Trophoblast cell (in vitro differentiated cells and primary cell): ENCODE data around the gene CCDC187.

ENCODE experiments used
- DNase-seq, 2 donors: peaks; one replicate each; pipeline ENCODE4 v3.0.0-alpha.2; 2016
- H2AFZ ChIP-seq: 2 replicates; pipeline ENCODE4 v1.6.1; 2013; ENCODE audit warnings: low read length, moderate library complexity, mild to moderate bottlenecking; ENCODE audit not compliant: insufficient read depth, poor library complexity
- H2AK5ac ChIP-seq: 2 replicates; pipeline ENCODE4 v1.6.1; 2013; ENCODE audit warnings: mild to moderate bottlenecking, low read length
- H2BK120ac ChIP-seq: 2 replicates; pipeline ENCODE4 v1.6.1; 2013; ENCODE audit warnings: low read length, mild to moderate bottlenecking, moderate library complexity; ENCODE audit not compliant: insufficient read depth, poor library complexity
- H2BK12ac ChIP-seq: 2 replicates; pipeline ENCODE4 v1.6.1; 2013; ENCODE audit warnings: mild to moderate bottlenecking, low read length, moderate library complexity
- H2BK5ac ChIP-seq: 2 replicates; pipeline ENCODE4 v1.6.1; 2013; ENCODE audit warnings: low read length, low read depth, moderate library complexity, mild to moderate bottlenecking; ENCODE audit not compliant: poor library complexity
- H3K14ac ChIP-seq: 2 replicates; pipeline ENCODE4 v1.6.1; 2013; ENCODE audit warnings: mild to moderate bottlenecking, low read length
- H3K18ac ChIP-seq: 2 replicates; pipeline ENCODE4 v1.6.1; 2013; ENCODE audit warnings: mild to moderate bottlenecking, low read length
- H3K23ac ChIP-seq: 2 replicates; pipeline ENCODE4 v1.6.1; 2013; ENCODE audit warnings: low read length
- H3K27ac ChIP-seq: 2 replicates; pipeline ENCODE4 v1.5.1; 2013; ENCODE audit warnings: low read depth, mild to moderate bottlenecking, inconsistent platforms, low read length, moderate library complexity
- H3K27me3 ChIP-seq: 2 replicates; pipeline ENCODE4 v1.6.1; 2013; ENCODE audit warnings: inconsistent platforms, mild to moderate bottlenecking, low read length, moderate library complexity; ENCODE audit not compliant: insufficient read depth
- H3K36me3 ChIP-seq, 2 experiments: 1 replicate in 1 of 2; 2 replicates in 1 of 2; pipeline ENCODE4 v1.6.1; 2013; ENCODE audit warnings: low read length in 2 of 2, mild to moderate bottlenecking in 2 of 2, moderate library complexity in 1 of 2; ENCODE audit not compliant: insufficient read depth in 2 of 2, control insufficient read depth in 1 of 2
- H3K4ac ChIP-seq: 2 replicates; pipeline ENCODE4 v1.6.1; 2013; ENCODE audit warnings: low read depth, mild to moderate bottlenecking, low read length, moderate library complexity
- H3K4me1 ChIP-seq, 2 experiments: 1 replicate in 1 of 2; 2 replicates in 1 of 2; pipeline ENCODE4 v1.6.1; 2013; ENCODE audit warnings: low read length in 2 of 2, mild to moderate bottlenecking in 2 of 2, moderate library complexity in 1 of 2; ENCODE audit not compliant: insufficient read depth in 2 of 2, control insufficient read depth in 1 of 2
- H3K4me2 ChIP-seq: 2 replicates; pipeline ENCODE4 v1.6.1; 2013; ENCODE audit warnings: inconsistent platforms, mild to moderate bottlenecking, low read length, moderate library complexity
- H3K4me3 ChIP-seq: 2 replicates; pipeline ENCODE4 v1.5.1; 2013; ENCODE audit warnings: mild to moderate bottlenecking, low read depth, low read length, inconsistent platforms
- H3K79me1 ChIP-seq: one replicate; pipeline ENCODE4 v1.6.1; 2013; ENCODE audit warnings: low read length
- H3K79me2 ChIP-seq: 2 replicates; pipeline ENCODE4 v1.6.1; 2013; ENCODE audit warnings: low read length, mild to moderate bottlenecking; ENCODE audit not compliant: control insufficient read depth, insufficient read depth, poor library complexity
- H3K9ac ChIP-seq: 2 replicates; pipeline ENCODE4 v1.6.1; 2013; ENCODE audit warnings: mild to moderate bottlenecking, low read length
- H3K9me3 ChIP-seq: 2 replicates; pipeline ENCODE4 v1.6.1; 2013; ENCODE audit warnings: low read depth, mild to moderate bottlenecking, control low read depth, inconsistent platforms, low read length; ENCODE audit not compliant: insufficient read depth
- H4K12ac ChIP-seq: 2 replicates; pipeline ENCODE4 v1.6.1; 2013; ENCODE audit warnings: low read depth, mild to moderate bottlenecking, low read length, moderate library complexity
- H4K8ac ChIP-seq: 2 replicates; pipeline ENCODE4 v1.6.1; 2013; ENCODE audit warnings: low read depth, mild to moderate bottlenecking, low read length, moderate library complexity
- H4K91ac ChIP-seq: one replicate; pipeline ENCODE4 v1.6.1; 2013; ENCODE audit warnings: low read depth, mild to moderate bottlenecking, low read length, moderate library complexity
- WGBS: extraction: QIAGEN DNeasy Blood & Tissue Kit; methylation state at CpG from one replicate; pipeline ENCODE4 v1.1.7; 2013; ENCODE audit warnings: missing lambda C conversion rate; ENCODE audit not compliant: insufficient read length, insufficient coverage; ENCODE audit errors: extremely low coverage; 5-methylcytosine and 5-hydroxymethylcytosine counted together

The CCDC187 gene

DNA sequence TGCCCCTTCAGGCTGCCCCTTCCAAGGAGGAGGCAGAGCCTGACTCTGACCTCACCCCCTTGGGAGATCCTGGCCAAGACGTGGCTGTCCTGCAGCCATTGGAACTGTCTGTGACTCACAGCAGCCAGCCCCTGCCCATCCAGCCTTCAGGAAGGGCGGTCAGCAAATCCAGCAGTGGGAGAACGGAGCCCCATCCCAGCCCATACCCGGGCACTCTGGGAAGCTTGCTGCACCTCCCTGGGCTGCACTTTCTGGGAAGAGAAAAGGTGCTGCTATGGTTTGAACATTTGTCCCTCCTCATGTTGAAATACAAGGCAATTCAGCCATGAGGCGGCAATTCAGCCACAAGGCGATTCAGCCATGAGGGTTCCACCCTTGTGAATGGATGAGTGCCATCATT lies 24.4 kb downstream of the CCDC187 start:
- no peak overlapping the region for H3K4me2 ChIP-seq
- no peak overlapping the region for H2AFZ ChIP-seq
- no peaks in the 10 kb centered on the region for H3K79me1 ChIP-seq
- no peaks in the 10 kb centered on the region for H3K79me2 ChIP-seq
- no peak overlapping the region for H4K91ac ChIP-seq
- H3K18ac ChIP-seq, result no peak overlapping the region
- no peak overlapping the region for H4K12ac ChIP-seq
- H3K9me3 ChIP-seq, result peaks cover 6% of the 10 kb centered on the region
- H3K27ac ChIP-seq, result no peak overlapping the region
- no peak overlapping the region for H4K8ac ChIP-seq
- no peak overlapping the region for H3K14ac ChIP-seq
- H3K27me3 ChIP-seq, result no peaks in the 10 kb centered on the region
- no peaks in the 10 kb centered on the region for H3K4me1 ChIP-seq
- H3K23ac ChIP-seq, result no peak overlapping the region
- no peak overlapping the region for H2AK5ac ChIP-seq
- H3K4me3 ChIP-seq, result no peak overlapping the region
- no peaks in the 10 kb centered on the region for H3K36me3 ChIP-seq
- H2BK120ac ChIP-seq, result no peak overlapping the region
- DNase-seq, result no peak
- H2BK12ac ChIP-seq, result no peak overlapping the region
- H2BK5ac ChIP-seq, result no peak overlapping the region
- no CpG with 5 or more reads among the region's 6 CpGs for whole genome bisulfite sequencing
- H3K4ac ChIP-seq, result no peak overlapping the region
- H3K9ac ChIP-seq, result no peak overlapping the region

- Histone ChIP-seq H2BK5ac (no peak overlapping the region), H3K36me3 (no peaks in the 10 kb centered on the region), H3K23ac (no peak overlapping the region), H3K14ac (no peak overlapping the region), H3K27me3 (no peaks in the 10 kb centered on the region), H2BK120ac (no peak overlapping the region), H3K79me1 (no peaks in the 10 kb centered on the region), H3K18ac (no peak overlapping the region), H3K4me2 (no peak overlapping the region), H3K9ac (no peak overlapping the region), H3K27ac (no peak overlapping the region), H2BK12ac (no peak overlapping the region), H3K4ac (no peak overlapping the region), H3K9me3 (peaks cover 6% of the 10 kb centered on the region), H4K91ac (no peak overlapping the region), H3K4me3 (no peak overlapping the region), H4K12ac (no peak overlapping the region), H2AK5ac (no peak overlapping the region), H4K8ac (no peak overlapping the region), H3K79me2 (no peaks in the 10 kb centered on the region), H2AFZ (no peak overlapping the region), H3K4me1 (no peaks in the 10 kb centered on the region)
- DNase-seq, result no peak
- WGBS, result no CpG with 5 or more reads among the region's 1 CpG
These were observed 25.0 kb downstream of the CCDC187 start for GRCh38 chr9:136278894-136279293.

GRCh38 chr9:136278221-136278620 lies 25.7 kb downstream of the CCDC187 start:
- Histone ChIP-seq H4K91ac (no peak overlapping the region), H2BK5ac (no peak overlapping the region), H3K18ac (no peak overlapping the region), H3K4me2 (no peak overlapping the region), H3K9me3 (peaks cover 6% of the 10 kb centered on the region), H3K14ac (no peak overlapping the region), H3K23ac (no peak overlapping the region), H3K79me2 (no peaks in the 10 kb centered on the region), H4K12ac (no peak overlapping the region), H3K27ac (no peak overlapping the region), H3K27me3 (no peaks in the 10 kb centered on the region), H3K4me3 (no peak overlapping the region), H2BK12ac (no peak overlapping the region), H2AFZ (no peak overlapping the region), H3K4ac (no peak overlapping the region), H2BK120ac (no peak overlapping the region), H3K79me1 (no peaks in the 10 kb centered on the region), H3K4me1 (no peaks in the 10 kb centered on the region), H3K9ac (no peak overlapping the region), H2AK5ac (no peak overlapping the region), H4K8ac (no peak overlapping the region), H3K36me3 (no peaks in the 10 kb centered on the region)
- no peak for DNase-seq
- WGBS, result no CpG with 5 or more reads among the region's 9 CpGs

DNA sequence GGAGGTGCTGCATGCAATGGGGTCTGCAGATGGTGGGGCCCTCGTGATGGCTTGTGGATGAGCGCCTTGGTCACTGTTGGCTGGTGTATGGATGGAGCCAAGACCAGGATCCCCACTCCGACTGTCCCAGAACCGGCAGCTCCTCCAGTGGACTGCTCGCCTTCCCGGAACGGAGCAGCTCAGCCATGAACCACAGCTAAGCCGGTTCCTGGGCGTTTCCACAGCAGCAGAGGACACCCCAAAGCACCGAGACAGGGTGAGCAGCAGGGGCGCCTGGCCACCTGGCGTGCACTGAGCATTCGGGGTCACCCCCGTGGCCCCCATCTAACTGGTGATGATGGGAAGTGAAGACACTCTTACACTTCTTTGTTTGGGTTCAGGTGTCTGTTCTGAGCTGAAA lies 26.1 kb downstream of the CCDC187 start:
- H3K14ac ChIP-seq, result no peak overlapping the region
- H4K8ac ChIP-seq, result no peak overlapping the region
- H2BK120ac ChIP-seq, result no peak overlapping the region
- WGBS, result no CpG with 5 or more reads among the region's 14 CpGs
- H3K4me1 ChIP-seq, result no peaks in the 10 kb centered on the region
- no peak overlapping the region for H2AFZ ChIP-seq
- H3K18ac ChIP-seq, result no peak overlapping the region
- H3K9me3 ChIP-seq, result peaks cover 6% of the 10 kb centered on the region
- no peak overlapping the region for H3K23ac ChIP-seq
- H3K9ac ChIP-seq, result no peak overlapping the region
- H4K91ac ChIP-seq, result no peak overlapping the region
- H3K4me2 ChIP-seq, result no peak overlapping the region
- no peaks in the 10 kb centered on the region for H3K79me1 ChIP-seq
- H4K12ac ChIP-seq, result no peak overlapping the region
- no peak for DNase-seq
- H2BK5ac ChIP-seq, result no peak overlapping the region
- no peaks in the 10 kb centered on the region for H3K27me3 ChIP-seq
- no peaks in the 10 kb centered on the region for H3K36me3 ChIP-seq
- no peak overlapping the region for H2AK5ac ChIP-seq
- H2BK12ac ChIP-seq, result no peak overlapping the region
- H3K27ac ChIP-seq, result no peak overlapping the region
- H3K79me2 ChIP-seq, result no peaks in the 10 kb centered on the region
- H3K4ac ChIP-seq, result no peak overlapping the region
- H3K4me3 ChIP-seq, result no peak overlapping the region
